ENCODE measurements around the gene DDX18. TPM values are rescaled to one million over a fixed set of nuclear protein-coding genes. Genes with fewer than 3 reads are reported as not detected.
"Not testable (repeated sequence)": the region's sequence is repeated elsewhere in the genome, so short reads cannot be mapped to it uniquely, and the experiment has no call there.

Gene DDX18
- total RNA-seq: 79.2 and 88.8 TPM in 2 replicates

- intact Hi-C loops (cut with micrococcal nuclease): loop anchor here (1.0 to 10.0 kb wide), 9 partner anchors 189 to 1945 kb away; partner anchors contain the start of genes C2orf76, CCDC93, DBI and INSIG2
Measured at GRCh38 chr2:117814417-117815264, at the start of gene DDX18. Gene DDX18, plus strand, starts transcription at chr2:117814691. Its CDS starts 87 bp downstream, at chr2:117814778.

DNA sequence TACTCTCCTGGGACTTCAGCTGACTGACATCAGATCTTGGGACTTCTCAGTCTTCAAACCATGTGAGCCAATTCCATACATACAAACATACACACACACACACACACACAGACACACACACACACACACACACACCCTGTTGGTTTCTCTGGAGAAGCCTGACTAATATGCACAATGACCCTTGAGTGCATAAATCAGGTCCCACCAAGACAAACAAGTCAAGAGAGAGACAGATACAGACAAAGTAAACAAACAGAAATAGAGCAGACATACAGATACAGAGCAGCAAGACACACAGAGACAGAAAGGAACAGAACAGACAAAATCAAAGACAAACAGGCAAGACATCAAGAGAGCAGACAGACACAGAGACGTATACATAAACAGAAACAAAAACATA lies 43.8 kb upstream of the DDX18 start:
- intact Hi-C loops (cut with micrococcal nuclease): loop anchor here (5.0 kb wide), 1 partner anchor 298 kb away; no protein-coding TSS in a partner anchor

- intact Hi-C loops (cut with micrococcal nuclease): loop anchor here (5.0 kb wide), 1 partner anchor 300 kb away; no protein-coding TSS in a partner anchor
Measured at GRCh38 chr2:117771969-117772630, 42.4 kb upstream of the DDX18 start.

DNA sequence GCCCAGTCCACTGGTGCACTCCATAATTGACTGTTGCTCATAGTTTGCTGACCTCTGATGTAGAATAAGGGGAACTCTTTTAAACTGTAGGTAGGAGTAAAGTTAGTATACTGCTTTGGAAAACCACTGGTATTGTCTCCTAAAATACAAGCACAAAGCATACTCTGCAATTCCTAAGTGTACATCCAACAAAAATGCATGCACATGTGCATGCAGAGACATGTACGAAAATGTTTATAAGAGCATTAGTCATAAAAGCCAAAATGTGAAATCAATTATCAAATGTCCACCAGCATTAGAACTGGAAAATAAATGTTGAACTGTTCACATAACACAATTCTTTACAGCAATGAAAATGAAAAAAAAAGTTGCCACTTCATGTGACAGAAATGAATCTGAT lies 39.8 kb upstream of the DDX18 start:
- intact Hi-C loops (cut with micrococcal nuclease): loop anchor here (5.0 kb wide), 1 partner anchor 302 kb away; no protein-coding TSS in a partner anchor

DNA sequence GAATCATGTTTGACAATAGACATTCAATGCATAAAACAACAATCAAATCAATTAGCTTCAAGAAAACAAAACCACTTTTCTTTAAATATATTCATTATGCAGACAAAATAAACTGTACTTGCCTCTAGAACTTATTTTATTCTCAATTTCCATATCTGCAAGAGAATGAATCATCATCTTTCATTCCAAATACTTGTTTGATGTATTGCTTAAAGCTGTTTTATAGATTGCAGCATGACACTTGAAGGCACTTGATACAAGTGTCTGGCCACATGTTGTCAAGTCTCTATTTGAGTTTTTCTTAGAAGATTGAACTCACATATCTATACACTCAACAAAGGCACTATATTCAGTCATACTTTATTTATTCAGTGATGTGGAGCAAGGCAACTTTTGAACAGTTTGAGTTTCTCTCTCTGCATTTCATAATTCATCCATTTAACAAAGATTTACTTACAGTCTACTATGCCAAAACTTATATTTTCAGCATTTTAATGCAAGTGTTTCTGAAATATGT lies 38.7 kb upstream of the DDX18 start:
- intact Hi-C loops (cut with micrococcal nuclease): no loop called here

DNA sequence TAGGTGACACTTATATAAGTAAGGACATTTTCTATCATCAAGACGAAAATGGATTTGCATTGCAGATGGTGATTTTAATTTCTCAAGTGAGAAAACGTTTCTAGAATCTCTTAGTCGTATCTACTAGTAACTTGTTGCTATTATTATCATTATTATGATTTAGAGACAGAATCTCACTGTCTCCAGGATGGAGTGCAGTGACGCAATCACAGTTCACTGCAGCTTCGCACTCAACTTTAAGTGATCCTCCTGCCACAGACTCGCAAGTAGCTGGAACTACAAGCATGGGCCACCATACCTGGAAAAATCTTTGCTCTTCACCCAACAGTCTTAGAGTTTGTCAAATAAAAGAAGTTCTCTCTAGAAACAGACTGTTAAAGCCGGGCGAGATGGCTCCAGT lies 37.6 kb upstream of the DDX18 start:
- intact Hi-C loops (cut with micrococcal nuclease): no loop called here

DNA sequence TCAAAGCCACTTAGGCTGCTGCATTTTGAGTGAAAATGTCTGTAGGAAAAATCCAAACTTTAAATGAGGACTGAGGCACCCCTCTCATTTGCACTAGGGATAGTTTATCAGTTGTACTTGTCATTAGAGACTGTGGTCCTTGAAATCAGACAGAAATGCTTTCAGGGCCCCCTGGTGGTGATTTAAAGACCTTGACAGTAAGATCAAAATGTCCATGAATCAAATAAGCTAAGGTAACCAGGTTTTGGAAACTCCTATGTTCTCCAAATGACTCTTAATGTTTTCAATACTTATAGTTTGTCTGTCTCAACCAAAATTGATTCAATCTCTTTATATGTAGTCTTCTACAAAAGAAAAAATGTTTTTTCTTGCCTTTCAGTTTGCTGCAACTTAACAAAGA lies 28.8 kb upstream of the DDX18 start:
- intact Hi-C loops (cut with micrococcal nuclease): no loop called here

DNA sequence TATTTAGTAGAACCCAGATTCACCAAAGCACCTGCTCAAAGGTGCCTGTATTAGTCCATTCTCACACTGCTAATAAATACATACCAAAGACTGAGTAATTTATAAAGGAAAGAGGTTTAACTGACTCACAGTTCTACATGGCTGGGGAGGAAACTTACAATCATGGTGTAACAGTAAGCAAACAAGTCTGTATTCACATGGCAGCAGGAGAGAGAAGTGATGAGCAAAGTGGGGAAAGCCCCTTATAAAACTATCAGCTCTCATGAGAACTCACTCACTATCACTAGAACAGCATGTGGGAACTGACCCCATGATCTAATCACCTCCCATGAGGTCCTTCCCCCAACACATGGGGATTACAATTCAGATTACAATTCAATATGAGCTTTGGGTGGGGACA lies 28.0 kb upstream of the DDX18 start:
- intact Hi-C loops (cut with micrococcal nuclease): no loop called here

GRCh38 chr2:117789505-117789904 lies 25.0 kb upstream of the DDX18 start:
- intact Hi-C loops (cut with micrococcal nuclease): no loop called here

DNA sequence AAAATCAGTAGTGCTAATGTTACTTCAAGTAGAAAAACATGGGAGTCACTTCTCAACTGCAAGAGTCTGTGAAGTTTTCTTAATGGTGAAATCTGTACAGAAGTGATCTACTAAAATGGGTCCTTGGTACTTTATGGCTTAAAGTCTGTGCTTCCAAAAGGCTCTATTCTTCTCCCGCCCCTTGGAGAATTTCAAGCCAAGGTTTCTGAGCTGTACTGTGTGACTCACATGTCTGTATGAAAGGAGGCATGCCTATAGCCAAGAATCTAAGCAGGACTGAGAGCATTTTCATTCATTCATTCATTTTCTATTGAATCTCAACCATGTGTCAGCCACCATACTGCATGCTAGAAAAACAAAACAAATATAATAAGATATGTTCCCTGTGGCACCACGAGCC lies 19.8 kb upstream of the DDX18 start:
- intact Hi-C loops (cut with micrococcal nuclease): no loop called here

DNA sequence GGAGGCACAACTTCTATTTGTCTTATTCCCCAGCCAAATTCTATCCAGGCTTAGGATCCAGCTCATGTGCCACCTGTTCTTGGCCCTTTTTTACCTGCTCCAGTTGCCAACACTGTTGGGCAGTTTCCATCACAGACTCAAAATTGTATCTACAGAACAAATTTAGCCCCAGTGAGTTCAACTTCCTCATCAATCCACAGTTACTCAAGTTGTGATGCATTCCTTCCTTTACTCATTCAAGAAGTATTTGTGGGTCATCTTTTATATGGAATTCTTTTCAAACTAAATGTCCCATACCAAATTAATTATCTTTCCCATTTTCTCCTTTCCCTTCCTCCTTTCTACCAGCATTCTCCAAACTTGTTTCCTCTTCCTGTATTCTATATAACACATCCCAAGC lies 12.7 kb upstream of the DDX18 start:
- intact Hi-C loops (cut with micrococcal nuclease): no loop called here

DNA sequence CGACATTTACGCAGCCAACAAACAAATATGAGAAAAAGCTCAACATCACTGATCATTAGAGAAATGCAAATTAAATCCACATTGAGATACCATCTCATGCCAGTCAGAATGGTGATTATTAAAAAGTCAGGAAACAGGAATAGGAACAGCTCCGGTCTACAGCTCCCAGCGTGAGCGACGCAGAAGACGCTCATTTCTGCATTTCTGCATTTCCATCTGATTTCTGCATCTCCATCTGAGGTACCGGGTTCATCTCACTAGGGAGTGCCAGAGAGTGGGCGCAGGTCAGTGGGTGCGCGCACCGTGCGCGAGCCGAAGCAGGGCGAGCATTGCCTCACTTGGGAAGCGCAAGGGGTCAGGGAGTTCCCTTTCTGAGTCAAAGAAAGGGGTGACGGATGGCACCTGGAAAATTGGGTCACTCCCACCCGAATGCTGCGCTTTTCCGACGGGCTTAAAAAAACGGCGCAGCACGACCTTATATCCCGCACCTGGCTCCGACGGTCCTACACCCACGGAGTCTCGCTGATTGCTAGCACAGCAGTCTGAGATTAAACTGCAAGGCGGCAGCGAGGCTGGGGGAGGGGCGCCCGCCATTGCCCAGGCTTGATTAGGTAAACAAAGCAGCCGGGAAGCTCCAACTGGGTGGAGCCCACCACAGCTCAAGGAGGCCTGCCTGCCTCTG lies 10.7 kb upstream of the DDX18 start:
- intact Hi-C loops (cut with micrococcal nuclease): not testable (repeated sequence)

DNA sequence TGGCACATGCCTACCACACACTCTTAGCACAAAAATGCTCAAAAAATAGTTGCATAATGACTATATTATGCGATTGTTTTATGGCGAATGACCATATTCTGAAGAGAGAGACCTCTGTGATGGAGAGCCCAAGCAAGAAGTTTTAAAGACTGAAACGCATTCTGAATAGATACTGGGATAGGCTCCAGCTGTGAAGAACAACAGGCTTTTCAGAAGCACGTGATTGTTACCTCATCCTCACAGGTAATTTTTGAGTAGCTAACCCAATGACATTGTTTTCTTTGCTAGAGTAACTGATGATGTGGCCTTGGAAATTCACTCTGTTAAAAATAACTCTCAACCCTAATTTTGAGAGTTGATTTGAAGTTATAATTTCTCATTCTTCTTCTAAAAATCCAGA lies 2.0 kb upstream of the DDX18 start:
- intact Hi-C loops (cut with micrococcal nuclease): loop anchor here (10.0 kb wide), 2 partner anchors 412 to 1862 kb away; partner anchors contain the start of gene TMEM177

DNA sequence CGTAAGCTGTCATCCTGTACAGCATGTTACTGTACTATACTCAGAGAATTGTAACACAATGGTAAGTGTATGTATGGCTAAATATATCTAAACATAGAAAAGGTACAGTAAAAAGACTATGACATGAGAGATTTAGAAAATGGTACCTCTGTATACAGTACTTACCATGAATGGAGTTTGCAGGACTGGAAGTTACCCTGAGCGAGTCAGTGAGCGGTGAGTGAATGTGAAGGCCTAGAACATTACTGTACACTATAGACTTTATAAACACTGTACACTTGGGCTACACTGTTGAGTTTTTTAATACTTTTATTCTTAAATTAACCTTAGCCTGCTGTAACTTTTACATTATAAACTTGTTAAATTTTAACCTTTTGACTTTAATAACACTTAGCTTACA lies 1.5 kb downstream of the DDX18 start:
- intact Hi-C loops (cut with micrococcal nuclease): loop anchor here (10.0 kb wide), 2 partner anchors 409 to 1859 kb away; partner anchors contain the start of gene TMEM177

DNA sequence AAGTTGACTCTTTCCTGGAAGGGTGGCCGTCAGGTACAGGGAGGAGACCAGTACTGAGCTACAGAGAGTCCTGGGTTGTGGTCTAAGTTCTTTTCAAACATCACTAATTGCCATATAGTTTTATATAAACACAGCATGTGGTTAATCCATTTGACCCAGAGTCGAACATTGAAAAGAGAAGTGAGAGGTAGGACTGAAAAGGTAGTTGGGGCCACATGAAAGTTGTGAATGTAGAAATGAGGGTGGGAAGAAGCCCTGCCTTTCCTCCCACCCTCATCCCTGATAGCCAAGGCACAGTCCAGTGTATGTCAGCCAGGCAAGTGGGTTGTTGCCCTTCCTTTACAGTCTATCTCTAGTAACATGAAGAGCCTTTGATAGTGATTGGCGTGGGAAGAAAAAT lies 4.4 kb downstream of the DDX18 start:
- intact Hi-C loops (cut with micrococcal nuclease): loop anchor here (10.0 kb wide), 2 partner anchors 406 to 1856 kb away; partner anchors contain the start of gene TMEM177

DNA sequence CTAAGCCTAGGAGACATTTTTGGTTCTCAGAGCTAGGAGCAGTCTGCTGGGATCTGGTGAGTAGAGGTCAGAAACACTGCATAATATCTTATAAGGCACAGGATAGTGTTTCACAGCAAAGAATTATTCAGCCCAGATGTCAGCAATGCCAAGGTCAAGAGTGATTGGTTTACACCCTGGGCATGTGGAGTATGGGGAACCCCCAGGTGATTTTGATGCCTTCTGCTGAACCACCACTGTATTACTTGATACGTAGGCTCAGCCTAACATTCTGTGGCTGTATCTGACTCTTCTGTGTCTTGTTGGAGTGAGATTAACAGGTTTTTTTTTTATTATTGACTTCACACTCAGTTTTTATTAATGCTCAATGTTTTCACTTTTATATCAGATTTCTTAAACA lies 6.0 kb downstream of the DDX18 start:
- intact Hi-C loops (cut with micrococcal nuclease): no loop called here

GRCh38 chr2:117825437-117825836 lies 10.9 kb downstream of the DDX18 start:
- intact Hi-C loops (cut with micrococcal nuclease): no loop called here

GRCh38 chr2:117827464-117827863 lies 13.0 kb downstream of the DDX18 start:
- intact Hi-C loops (cut with micrococcal nuclease): not testable (repeated sequence)

DNA sequence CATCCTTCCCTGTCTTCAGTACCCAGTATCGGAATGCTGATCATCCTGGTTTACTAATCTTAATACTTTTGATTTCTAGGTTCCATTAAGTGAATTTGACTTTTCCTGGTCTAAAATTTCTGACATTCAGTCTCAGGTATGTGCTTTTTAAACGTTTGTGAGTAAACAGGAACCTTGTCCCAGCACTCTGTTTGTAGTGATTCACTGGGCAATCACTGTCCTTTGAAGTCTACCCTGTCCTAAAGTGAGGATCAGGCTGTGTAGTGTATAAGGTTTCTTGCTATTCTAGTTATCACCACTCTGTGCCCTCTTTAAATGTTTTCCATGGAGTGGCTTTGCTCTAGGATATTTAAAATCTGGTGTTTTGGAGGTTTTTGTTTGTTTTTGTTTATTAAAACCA lies 14.4 kb downstream of the DDX18 start:
- intact Hi-C loops (cut with micrococcal nuclease): no loop called here

DNA sequence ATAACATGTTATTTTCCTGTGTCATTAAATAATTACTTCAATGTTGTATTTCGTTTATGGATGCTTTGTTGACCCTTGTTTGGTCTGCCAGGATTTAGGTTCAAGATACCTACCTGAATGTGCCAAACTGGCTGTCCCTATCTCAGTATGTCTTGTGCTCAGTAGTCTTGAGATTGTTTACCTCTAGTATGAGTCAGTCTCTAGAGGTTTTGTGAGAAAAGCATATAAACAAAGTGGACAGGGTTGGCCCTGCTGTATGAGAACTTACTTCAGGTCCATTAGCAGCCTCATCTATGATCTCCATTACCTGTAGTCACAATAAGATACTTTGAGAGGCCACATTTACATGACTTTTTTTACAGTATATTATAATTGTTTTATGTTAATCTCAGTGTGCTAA lies 17.8 kb downstream of the DDX18 start:
- intact Hi-C loops (cut with micrococcal nuclease): no loop called here

- intact Hi-C loops (cut with micrococcal nuclease): no loop called here
Measured at GRCh38 chr2:117832905-117833613, 18.6 kb downstream of the DDX18 start.

Measured in T-helper 1 cell treated with Interleukin-12 subunit alpha and Interleukin-12 subunit beta and Interleukin-4 antibody, amounts not matched to agents 30 ng/mL and 1 ng/mL, for 36 hours (primary cell).